ENCODE measurements around the gene SUSD1. TPM values are rescaled to one million over a fixed set of nuclear protein-coding genes. Genes with fewer than 3 reads are reported as not detected.

Gene SUSD1
- total and polyA plus RNA-seq, 2 experiments from 2014 or later = 4.2 to 8.4 TPM

GRCh38 chr9:112041536-112042243 is 133.4 kb downstream of the SUSD1 start:
- TF ChIP-seq EZH2 (IDR thresholded peaks at IDR 0.05; ENCODE audit: insufficient read depth, poor library complexity, severe bottlenecking) = no peak
- peak; percentile 76; the same call in 1 of the 2 replicates for TF ChIP-seq EZH2phosphoT487 (IDR thresholded peaks at IDR 0.05; ENCODE audit: insufficient read depth, low read depth)
- Histone ChIP-seq H3K9ac (peak overlapping the region; percentile 26), H3K9me3 (ENCODE audit: low read depth) (no peaks in the 10 kb centered on the region), H3K79me2 (ENCODE audit: insufficient read depth) (no peaks in the 10 kb centered on the region), H3K27me3 (replicated peaks; ENCODE audit: insufficient read depth) (no peaks in the 10 kb centered on the region), H2AFZ (no peak overlapping the region), H3K9me2 (ENCODE audit: insufficient read depth) (no peaks in the 10 kb centered on the region), H3K4me1 (ENCODE audit: insufficient read depth) (peaks cover 79% of the 10 kb centered on the region), H3K4me3 (no peak overlapping the region), H3K27ac (peak overlapping the region; percentile 84), H3K4me2 (ENCODE audit: unreplicated experiment) (peak overlapping the region; percentile 27), H3K36me3 (ENCODE audit: low read depth) (no peaks in the 10 kb centered on the region), H4K20me1 (ENCODE audit: insufficient read depth) (no peaks in the 10 kb centered on the region), H3F3A (ENCODE audit: insufficient read depth) (peaks cover 77% of the 10 kb centered on the region)
- WGBS, 2 experiments (ENCODE audit: low coverage in 1 of 2, low lambda C conversion rate in 2 of 2, missing lambda C conversion rate in 2 of 2) = 22 to 23% methylated on average over 8 of the region's 8 CpGs
- in situ Hi-C loops (cut with MboI) = no loop called here
- peak; percentile 99 for DNase-seq

DNA sequence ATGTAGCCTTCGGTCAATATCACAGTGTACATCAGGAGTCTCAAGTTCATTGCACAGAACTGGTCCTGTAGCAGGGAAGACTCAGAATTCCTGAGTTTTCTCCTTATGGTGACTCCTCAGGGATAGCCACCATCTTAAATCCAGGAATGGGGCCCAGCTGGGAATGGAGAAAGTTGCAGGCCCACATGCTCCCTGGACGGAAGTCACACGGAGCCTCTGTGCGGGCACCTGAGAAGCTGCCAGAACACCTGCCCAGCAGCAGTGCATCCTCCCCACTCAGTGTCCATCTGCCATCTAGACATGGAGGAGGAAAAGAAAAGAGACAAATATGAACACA is 133.9 kb downstream of the SUSD1 start:
- no peak for DNase-seq
- Histone ChIP-seq H3K27me3 (replicated peaks; ENCODE audit: insufficient read depth) (no peaks in the 10 kb centered on the region), H3K9me2 (ENCODE audit: insufficient read depth) (no peaks in the 10 kb centered on the region), H3K27ac (peak overlapping the region; percentile 71), H3K79me2 (ENCODE audit: insufficient read depth) (no peaks in the 10 kb centered on the region), H3K9ac (peak overlapping the region; percentile 13; the same call in 1 of the 2 replicates), H3K4me1 (ENCODE audit: insufficient read depth) (peaks cover 79% of the 10 kb centered on the region), H3K4me2 (ENCODE audit: unreplicated experiment) (no peak overlapping the region), H3K9me3 (ENCODE audit: low read depth) (no peaks in the 10 kb centered on the region), H3F3A (ENCODE audit: insufficient read depth) (peaks cover 77% of the 10 kb centered on the region), H4K20me1 (ENCODE audit: insufficient read depth) (no peaks in the 10 kb centered on the region), H2AFZ (no peak overlapping the region), H3K36me3 (ENCODE audit: low read depth) (no peaks in the 10 kb centered on the region), H3K4me3 (no peak overlapping the region)
- 93 to 95% methylated on average over 4 of the region's 4 CpGs for WGBS, 2 experiments (ENCODE audit: low coverage in 1 of 2, low lambda C conversion rate in 2 of 2, missing lambda C conversion rate in 2 of 2)
- in situ Hi-C loops (cut with MboI) = no loop called here
- TF ChIP-seq EZH2 (IDR thresholded peaks at IDR 0.05; ENCODE audit: insufficient read depth, poor library complexity, severe bottlenecking) (no peak), EZH2phosphoT487 (IDR thresholded peaks at IDR 0.05; ENCODE audit: insufficient read depth, low read depth) (no peak)

- Histone ChIP-seq H3F3A (ENCODE audit: insufficient read depth) (peaks cover 66% of the 10 kb centered on the region), H3K27ac (peak overlapping the region; percentile 86), H3K79me2 (ENCODE audit: insufficient read depth) (no peaks in the 10 kb centered on the region), H3K4me2 (ENCODE audit: unreplicated experiment) (peak overlapping the region; percentile 65), H3K4me3 (no peak overlapping the region), H3K9ac (peak overlapping the region; percentile 49), H3K36me3 (ENCODE audit: low read depth) (no peaks in the 10 kb centered on the region), H3K9me3 (ENCODE audit: low read depth) (no peaks in the 10 kb centered on the region), H3K4me1 (ENCODE audit: insufficient read depth) (peaks cover 65% of the 10 kb centered on the region), H3K9me2 (ENCODE audit: insufficient read depth) (no peaks in the 10 kb centered on the region), H2AFZ (no peak overlapping the region), H4K20me1 (ENCODE audit: insufficient read depth) (no peaks in the 10 kb centered on the region), H3K27me3 (replicated peaks; ENCODE audit: insufficient read depth) (no peaks in the 10 kb centered on the region)
- TF ChIP-seq EZH2phosphoT487 (IDR thresholded peaks at IDR 0.05; ENCODE audit: insufficient read depth, low read depth) (no peak), EZH2 (IDR thresholded peaks at IDR 0.05; ENCODE audit: insufficient read depth, poor library complexity, severe bottlenecking) (no peak)
- in situ Hi-C loops (cut with MboI) = no loop called here
- no peak for DNase-seq
- 98 to 99% methylated on average over 2 of the region's 2 CpGs for WGBS, 2 experiments (ENCODE audit: low coverage in 1 of 2, low lambda C conversion rate in 2 of 2, missing lambda C conversion rate in 2 of 2)
These were observed 137.1 kb downstream of the SUSD1 start for GRCh38 chr9:112038017-112038408.

GRCh38 chr9:112037281-112038016 is 137.6 kb downstream of the SUSD1 start:
- TF ChIP-seq EZH2 (IDR thresholded peaks at IDR 0.05; ENCODE audit: insufficient read depth, poor library complexity, severe bottlenecking) = no peak
- no peak for TF ChIP-seq EZH2phosphoT487 (IDR thresholded peaks at IDR 0.05; ENCODE audit: insufficient read depth, low read depth)
- peak overlapping the region; percentile 65 for H3K4me2 ChIP-seq (ENCODE audit: unreplicated experiment)
- H4K20me1 ChIP-seq (ENCODE audit: insufficient read depth) = no peaks in the 10 kb centered on the region
- peaks cover 66% of the 10 kb centered on the region for H3F3A ChIP-seq (ENCODE audit: insufficient read depth)
- peak; percentile 72 for DNase-seq
- H3K36me3 ChIP-seq (ENCODE audit: low read depth) = no peaks in the 10 kb centered on the region
- H3K79me2 ChIP-seq (ENCODE audit: insufficient read depth) = no peaks in the 10 kb centered on the region
- H3K27ac ChIP-seq = peak overlapping the region; percentile 86
- peak overlapping the region; percentile 49 for H3K9ac ChIP-seq
- no peaks in the 10 kb centered on the region for H3K9me2 ChIP-seq (ENCODE audit: insufficient read depth)
- no peak overlapping the region for H3K4me3 ChIP-seq
- no peak overlapping the region for H2AFZ ChIP-seq
- H3K4me1 ChIP-seq (ENCODE audit: insufficient read depth) = peaks cover 65% of the 10 kb centered on the region
- H3K27me3 ChIP-seq (replicated peaks; ENCODE audit: insufficient read depth) = no peaks in the 10 kb centered on the region
- H3K9me3 ChIP-seq (ENCODE audit: low read depth) = no peaks in the 10 kb centered on the region
- in situ Hi-C loops (cut with MboI) = no loop called here
- 50% methylated on average over 2 of the region's 2 CpGs for WGBS, 2 experiments (ENCODE audit: low coverage in 1 of 2, low lambda C conversion rate in 2 of 2, missing lambda C conversion rate in 2 of 2)
